ENCODE measurements around the gene AKT1S1.

AKT1S1 gene

GRCh38 chr19:49916839-49917733, 39.9 kb upstream of the AKT1S1 start:
- H3K36me3 ChIP-seq (ENCODE audit: control insufficient read depth, insufficient read depth, low read length): peaks cover 77% of the 10 kb centered on the region
- H3K9ac ChIP-seq (ENCODE audit: low read length): no peak overlapping the region
- H3K27me3 ChIP-seq (ENCODE audit: control insufficient read depth, insufficient read depth, low read length): no peaks in the 10 kb centered on the region
- no peak overlapping the region for H3K4me3 ChIP-seq (ENCODE audit: low read depth, low read length)
- peaks cover 7% of the 10 kb centered on the region; the same call in 1 of the 2 replicates for H3K9me3 ChIP-seq (ENCODE audit: control insufficient read depth, insufficient read depth, low read depth, low read length)
- H3K4me1 ChIP-seq (ENCODE audit: control insufficient read depth, insufficient read depth, low read length): peaks cover 3% of the 10 kb centered on the region; the same call in 1 of the 2 replicates
- H3K27ac ChIP-seq (ENCODE audit: low read depth, low read length): no peak overlapping the region

GRCh38 chr19:49915271-49915670, 38.1 kb upstream of the AKT1S1 start:
- Histone ChIP-seq H3K9me3 (ENCODE audit: control insufficient read depth, insufficient read depth, low read depth, low read length) (peaks cover 7% of the 10 kb centered on the region; the same call in 1 of the 2 replicates), H3K4me1 (ENCODE audit: control insufficient read depth, insufficient read depth, low read length) (peaks cover 3% of the 10 kb centered on the region; the same call in 1 of the 2 replicates), H3K9ac (ENCODE audit: low read length) (no peak overlapping the region), H3K27ac (ENCODE audit: low read depth, low read length) (no peak overlapping the region), H3K36me3 (ENCODE audit: control insufficient read depth, insufficient read depth, low read length) (peaks cover 74% of the 10 kb centered on the region), H3K27me3 (ENCODE audit: control insufficient read depth, insufficient read depth, low read length) (no peaks in the 10 kb centered on the region), H3K4me3 (ENCODE audit: low read depth, low read length) (no peak overlapping the region)

GRCh38 chr19:49913720-49914119, 36.6 kb upstream of the AKT1S1 start:
- no peak overlapping the region for H3K4me3 ChIP-seq (ENCODE audit: low read depth, low read length)
- H3K27me3 ChIP-seq (ENCODE audit: control insufficient read depth, insufficient read depth, low read length): no peaks in the 10 kb centered on the region
- H3K27ac ChIP-seq (ENCODE audit: low read depth, low read length): no peak overlapping the region
- H3K9ac ChIP-seq (ENCODE audit: low read length): no peak overlapping the region
- H3K4me1 ChIP-seq (ENCODE audit: control insufficient read depth, insufficient read depth, low read length): peaks cover 3% of the 10 kb centered on the region; the same call in 1 of the 2 replicates
- peaks cover 7% of the 10 kb centered on the region; the same call in 1 of the 2 replicates for H3K9me3 ChIP-seq (ENCODE audit: control insufficient read depth, insufficient read depth, low read depth, low read length)
- peaks cover 85% of the 10 kb centered on the region for H3K36me3 ChIP-seq (ENCODE audit: control insufficient read depth, insufficient read depth, low read length)

GRCh38 chr19:49912965-49913685, 36.0 kb upstream of the AKT1S1 start:
- H3K27ac ChIP-seq (ENCODE audit: low read depth, low read length): no peak overlapping the region
- H3K4me3 ChIP-seq (ENCODE audit: low read depth, low read length): no peak overlapping the region
- H3K9me3 ChIP-seq (ENCODE audit: control insufficient read depth, insufficient read depth, low read depth, low read length): peaks cover 7% of the 10 kb centered on the region; the same call in 1 of the 2 replicates
- no peaks in the 10 kb centered on the region for H3K27me3 ChIP-seq (ENCODE audit: control insufficient read depth, insufficient read depth, low read length)
- peaks cover 86% of the 10 kb centered on the region for H3K36me3 ChIP-seq (ENCODE audit: control insufficient read depth, insufficient read depth, low read length)
- no peak overlapping the region for H3K9ac ChIP-seq (ENCODE audit: low read length)
- H3K4me1 ChIP-seq (ENCODE audit: control insufficient read depth, insufficient read depth, low read length): peaks cover 3% of the 10 kb centered on the region; the same call in 1 of the 2 replicates

- no peaks in the 10 kb centered on the region for H3K27me3 ChIP-seq (ENCODE audit: control insufficient read depth, insufficient read depth, low read length)
- H3K9ac ChIP-seq (ENCODE audit: low read length): no peak overlapping the region
- H3K27ac ChIP-seq (ENCODE audit: low read depth, low read length): no peak overlapping the region
- no peaks in the 10 kb centered on the region; the same call in 1 of the 2 replicates for H3K4me1 ChIP-seq (ENCODE audit: control insufficient read depth, insufficient read depth, low read length)
- H3K36me3 ChIP-seq (ENCODE audit: control insufficient read depth, insufficient read depth, low read length): peaks cover 86% of the 10 kb centered on the region
- H3K4me3 ChIP-seq (ENCODE audit: low read depth, low read length): no peak overlapping the region
- H3K9me3 ChIP-seq (ENCODE audit: control insufficient read depth, insufficient read depth, low read depth, low read length): peaks cover 7% of the 10 kb centered on the region; the same call in 1 of the 2 replicates
Measured at GRCh38 chr19:49911381-49912145, 34.4 kb upstream of the AKT1S1 start.

GRCh38 chr19:49910179-49910578, 33.0 kb upstream of the AKT1S1 start:
- H3K27me3 ChIP-seq (ENCODE audit: control insufficient read depth, insufficient read depth, low read length): no peaks in the 10 kb centered on the region
- 0 out of 2 replicates have a peak, but pooled peaks cover under 1% of the 10 kb centered on the region for H3K9me3 ChIP-seq (ENCODE audit: control insufficient read depth, insufficient read depth, low read depth, low read length)

GRCh38 chr19:49908480-49909420, 31.6 kb upstream of the AKT1S1 start:
- Histone ChIP-seq H3K36me3 (ENCODE audit: control insufficient read depth, insufficient read depth, low read length) (peaks cover 63% of the 10 kb centered on the region), H3K9me3 (ENCODE audit: control insufficient read depth, insufficient read depth, low read depth, low read length) (no peaks in the 10 kb centered on the region), H3K4me3 (ENCODE audit: low read depth, low read length) (no peak overlapping the region), H3K4me1 (ENCODE audit: control insufficient read depth, insufficient read depth, low read length) (no peaks in the 10 kb centered on the region; the same call in 1 of the 2 replicates), H3K27me3 (ENCODE audit: control insufficient read depth, insufficient read depth, low read length) (no peaks in the 10 kb centered on the region), H3K9ac (ENCODE audit: low read length) (no peak overlapping the region), H3K27ac (ENCODE audit: low read depth, low read length) (no peak overlapping the region)

More at GRCh38 chr19:49910179-49910578, 33.0 kb upstream of the AKT1S1 start:
- Histone ChIP-seq H3K27ac (ENCODE audit: low read depth, low read length) (no peak overlapping the region), H3K4me1 (ENCODE audit: control insufficient read depth, insufficient read depth, low read length) (no peaks in the 10 kb centered on the region; the same call in 1 of the 2 replicates), H3K36me3 (ENCODE audit: control insufficient read depth, insufficient read depth, low read length) (peaks cover 76% of the 10 kb centered on the region), H3K4me3 (ENCODE audit: low read depth, low read length) (no peak overlapping the region), H3K9ac (ENCODE audit: low read length) (no peak overlapping the region)

- no peak overlapping the region for H3K9ac ChIP-seq (ENCODE audit: low read length)
- peaks cover 55% of the 10 kb centered on the region for H3K36me3 ChIP-seq (ENCODE audit: control insufficient read depth, insufficient read depth, low read length)
- no peaks in the 10 kb centered on the region for H3K27me3 ChIP-seq (ENCODE audit: control insufficient read depth, insufficient read depth, low read length)
- no peaks in the 10 kb centered on the region; the same call in 1 of the 2 replicates for H3K4me1 ChIP-seq (ENCODE audit: control insufficient read depth, insufficient read depth, low read length)
- H3K4me3 ChIP-seq (ENCODE audit: low read depth, low read length): no peak overlapping the region
- no peaks in the 10 kb centered on the region for H3K9me3 ChIP-seq (ENCODE audit: control insufficient read depth, insufficient read depth, low read depth, low read length)
- no peak overlapping the region for H3K27ac ChIP-seq (ENCODE audit: low read depth, low read length)
Measured at GRCh38 chr19:49907745-49908446, 30.7 kb upstream of the AKT1S1 start.

- Histone ChIP-seq H3K36me3 (ENCODE audit: control insufficient read depth, insufficient read depth, low read length) (peaks cover 48% of the 10 kb centered on the region), H3K9ac (ENCODE audit: low read length) (no peak overlapping the region), H3K4me1 (ENCODE audit: control insufficient read depth, insufficient read depth, low read length) (no peaks in the 10 kb centered on the region; the same call in 1 of the 2 replicates), H3K27me3 (ENCODE audit: control insufficient read depth, insufficient read depth, low read length) (no peaks in the 10 kb centered on the region), H3K9me3 (ENCODE audit: control insufficient read depth, insufficient read depth, low read depth, low read length) (no peaks in the 10 kb centered on the region), H3K27ac (ENCODE audit: low read depth, low read length) (no peak overlapping the region), H3K4me3 (ENCODE audit: low read depth, low read length) (no peak overlapping the region)
Measured at GRCh38 chr19:49906879-49907564, 29.9 kb upstream of the AKT1S1 start.
